ENCODE data around the gene CA10. TPM values are rescaled to one million over a fixed set of nuclear protein-coding genes. Genes with fewer than 3 reads are reported as not detected.
A peak's percentile ranks its signal among the peaks of the same experiment; 100 is the strongest.

CA10 gene
- total RNA-seq, 1 experiment from 2014 or later, result not detected

GRCh38 chr17:51608251-51608933, 550.1 kb downstream of the CA10 start:
- in situ Hi-C loops (cut with HindIII; ENCODE audit: low sequenced_read_pairs), result no loop called here
- DNase-seq (ENCODE audit: low spot score), result no peak

GRCh38 chr17:51607512-51607911, 551.0 kb downstream of the CA10 start:
- in situ Hi-C loops (cut with HindIII; ENCODE audit: low sequenced_read_pairs), result no loop called here
- no peak for DNase-seq (ENCODE audit: low spot score)

GRCh38 chr17:51604299-51605020, 554.1 kb downstream of the CA10 start:
- in situ Hi-C loops (cut with HindIII; ENCODE audit: low sequenced_read_pairs), result no loop called here
- DNase-seq (ENCODE audit: low spot score), result no peak

GRCh38 chr17:51601622-51602261, 556.8 kb downstream of the CA10 start:
- no peak for DNase-seq (ENCODE audit: low spot score)
- in situ Hi-C loops (cut with HindIII; ENCODE audit: low sequenced_read_pairs), result no loop called here

GRCh38 chr17:51598824-51599223, 559.7 kb downstream of the CA10 start:
- DNase-seq (ENCODE audit: low spot score), result no peak
- in situ Hi-C loops (cut with HindIII; ENCODE audit: low sequenced_read_pairs), result no loop called here

GRCh38 chr17:51597345-51597744, 561.2 kb downstream of the CA10 start:
- DNase-seq (ENCODE audit: low spot score), result no peak
- in situ Hi-C loops (cut with HindIII; ENCODE audit: low sequenced_read_pairs), result no loop called here

- in situ Hi-C loops (cut with HindIII; ENCODE audit: low sequenced_read_pairs), result no loop called here
- no peak for DNase-seq (ENCODE audit: low spot score)
Measured at GRCh38 chr17:51595826-51596398, 562.6 kb downstream of the CA10 start.

- in situ Hi-C loops (cut with HindIII; ENCODE audit: low sequenced_read_pairs), result no loop called here
- no peak for DNase-seq (ENCODE audit: low spot score)
Measured at GRCh38 chr17:51590071-51590656, 568.4 kb downstream of the CA10 start.

- in situ Hi-C loops (cut with HindIII; ENCODE audit: low sequenced_read_pairs), result no loop called here
- no peak for DNase-seq (ENCODE audit: low spot score)
Measured at GRCh38 chr17:51588063-51588462, 570.5 kb downstream of the CA10 start.

GRCh38 chr17:51587516-51587915, 571.0 kb downstream of the CA10 start:
- in situ Hi-C loops (cut with HindIII; ENCODE audit: low sequenced_read_pairs), result no loop called here
- DNase-seq (ENCODE audit: low spot score), result no peak

- in situ Hi-C loops (cut with HindIII; ENCODE audit: low sequenced_read_pairs), result no loop called here
- peak; percentile 76 for DNase-seq (ENCODE audit: low spot score)
Measured at GRCh38 chr17:51585514-51586104, 572.9 kb downstream of the CA10 start.

- in situ Hi-C loops (cut with HindIII; ENCODE audit: low sequenced_read_pairs), result no loop called here
Measured at GRCh38 chr17:51580869-51581268, 577.6 kb downstream of the CA10 start.

More at GRCh38 chr17:51580869-51581268, 577.6 kb downstream of the CA10 start:
- DNase-seq (ENCODE audit: low spot score), result no peak

All from G401 (cell line).